CD4-positive, alpha-beta T cell (primary cell): ENCODE data around the gene IL4I1. TPM values are rescaled to one million over a fixed set of nuclear protein-coding genes. Genes with fewer than 3 reads are reported as not detected.
A peak's percentile ranks its signal among the peaks of the same experiment; 100 is the strongest.

Source experiments
- ATAC-seq: fragments of 200-7000 bp; cut with Tn5 transposase; one replicate; pipeline ENCODE4 v1.10.0; 2022; ENCODE audit warnings: mild to moderate bottlenecking; ENCODE audit not compliant: poor library complexity
- CTCF ChIA-PET: fragments of 350-600 bp; sonication (Branson Sonifier 250); formaldehyde crosslinking; loops from one replicate; lab custom pipeline; 2021; ENCODE audit warnings: antibody characterized with exemption, inconsistent platforms; lab: Charles Lee
- POLR2A ChIA-PET: fragments of 350-600 bp; sonication (Branson Sonifier 250); formaldehyde crosslinking; loops from one replicate; lab custom pipeline; 2021; ENCODE audit warnings: antibody characterized with exemption, inconsistent platforms; lab: Charles Lee
- DNase-seq, 14 experiments: peaks; one replicate each; pipeline ENCODE4 v3.0.0-alpha.2; 2013 to 2020; ENCODE audit warnings: mixed read lengths in 2 of 14
- H3K27ac ChIP-seq, 2 donors: one replicate each; pipeline versions ENCODE4 v1.5.1 to v1.7.0; 2013; ENCODE audit warnings: low read length in 2 of 2, low read depth in 1 of 2, mild to moderate bottlenecking in 1 of 2
- H3K27me3 ChIP-seq, 2 experiments: 1 replicate in 1 of 2; 2 replicates in 1 of 2; pipeline versions ENCODE4 v1.6.1 to v1.7.0; 2013; ENCODE audit warnings: low read length in 2 of 2, control low read depth in 1 of 2, mild to moderate bottlenecking in 1 of 2, moderate library complexity in 1 of 2; ENCODE audit not compliant: insufficient read depth in 2 of 2, control insufficient read depth in 1 of 2
- H3K36me3 ChIP-seq: one replicate; pipeline ENCODE4 v1.6.1; 2013; ENCODE audit warnings: low read length, control low read depth; ENCODE audit not compliant: insufficient read depth
- H3K4me1 ChIP-seq: one replicate; pipeline ENCODE4 v1.6.1; 2013; ENCODE audit warnings: low read length, control low read depth; ENCODE audit not compliant: insufficient read depth
- H3K4me3 ChIP-seq: one replicate; pipeline ENCODE4 v1.5.1; 2013; ENCODE audit warnings: mild to moderate bottlenecking, low read length, moderate library complexity
- H3K9me3 ChIP-seq, 2 experiments: 1 replicate in 1 of 2; 2 replicates in 1 of 2; pipeline versions ENCODE4 v1.6.1 to v1.7.0; 2013; ENCODE audit warnings: low read length in 2 of 2, mild to moderate bottlenecking in 2 of 2, control low read depth in 1 of 2, moderate library complexity in 1 of 2; ENCODE audit not compliant: control insufficient read depth in 1 of 2, insufficient read depth in 1 of 2
- H3K27ac Mint-ChIP-seq: one replicate; pipeline ENCODE4 v1.8.0; 2020; ENCODE audit warnings: mixed read lengths
- H3K27me3 Mint-ChIP-seq: one replicate; pipeline ENCODE4 v1.8.0; 2021; ENCODE audit warnings: mixed read lengths
- H3K36me3 Mint-ChIP-seq: one replicate; pipeline ENCODE4 v1.8.0; 2021; ENCODE audit warnings: low read depth, mixed read lengths
- H3K4me1 Mint-ChIP-seq: one replicate; pipeline ENCODE4 v1.8.0; 2021; ENCODE audit warnings: low read depth, mixed read lengths
- H3K4me3 Mint-ChIP-seq: one replicate; pipeline ENCODE4 v1.8.0; 2020; ENCODE audit warnings: mild to moderate bottlenecking, mixed read lengths
- H3K9me3 Mint-ChIP-seq: one replicate; pipeline ENCODE4 v1.8.0; 2020; ENCODE audit warnings: mixed read lengths
- intact Hi-C, 2 experiments: fragments of 100-400 bp; cut with DNase I in 1 of 2; cut with micrococcal nuclease in 1 of 2; formaldehyde crosslinking; loops; one replicate each; pipeline versions ENCODE4 v1.15.1 to v1.9.0; 2023 to 2025; cut with DNase I, micrococcal nuclease
- total RNA-seq, 174 experiments: library from RNA in 2 of 174; stranded (reverse) in 2 of 174; gene quantifications; one replicate each; pipeline ENCODE4 v1.2.3 and lab custom pipeline; 2021 to 2026
- TF ChIP-seq, protein P1 (sequence below): fragments of 200-600 bp; IDR thresholded peaks from one replicate; pipeline ENCODE4 v1.8.0; 2022; ENCODE audit warnings: antibody characterized with exemption, mild to moderate bottlenecking

IL4I1 gene
- total RNA-seq, 2 experiments from 2014 or later = 4.7 to 5.4 TPM

DNA sequence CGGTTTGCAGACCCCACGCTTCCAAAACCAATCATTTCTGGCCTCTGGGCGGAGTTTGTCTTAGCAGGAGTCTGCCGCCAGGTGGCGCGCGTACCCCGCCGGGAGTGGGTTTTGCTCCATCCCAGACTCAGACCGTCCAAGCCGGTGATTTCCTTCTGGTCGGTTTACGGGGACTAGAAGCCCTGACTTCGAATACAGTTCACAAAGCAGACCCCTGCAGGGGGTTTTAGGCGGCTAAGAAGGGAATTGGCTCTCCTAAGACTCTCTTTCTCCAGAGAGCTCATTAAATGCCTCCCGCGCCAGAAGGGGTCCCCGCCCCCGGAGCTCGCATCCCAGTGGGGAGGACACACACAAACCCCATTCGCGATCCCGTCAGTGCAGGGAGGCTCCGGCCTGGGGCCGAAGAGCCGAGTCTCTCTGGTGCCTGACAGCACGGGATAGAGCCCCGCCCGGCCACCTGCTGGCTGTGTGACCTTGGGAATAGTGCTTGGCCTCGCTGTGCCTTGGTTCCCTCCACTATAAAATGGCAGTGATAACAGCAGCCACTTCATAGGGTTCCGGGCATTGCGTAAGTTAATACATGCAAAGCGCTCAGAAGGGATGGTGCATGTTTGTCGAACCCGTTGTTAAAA, 41.2 kb upstream of the IL4I1 start:
- no peak overlapping the region for H3K27ac ChIP-seq
- H3K27me3 Mint-ChIP-seq = no peaks in the 10 kb centered on the region
- no peaks in the 10 kb centered on the region for H3K9me3 Mint-ChIP-seq
- intact Hi-C loops = loop anchor here (1.0 kb wide), 1 partner anchor 45 kb away; no protein-coding TSS in a partner anchor
- peaks cover 18% of the 10 kb centered on the region for H3K4me1 Mint-ChIP-seq
- TF ChIP-seq, protein P1, sequence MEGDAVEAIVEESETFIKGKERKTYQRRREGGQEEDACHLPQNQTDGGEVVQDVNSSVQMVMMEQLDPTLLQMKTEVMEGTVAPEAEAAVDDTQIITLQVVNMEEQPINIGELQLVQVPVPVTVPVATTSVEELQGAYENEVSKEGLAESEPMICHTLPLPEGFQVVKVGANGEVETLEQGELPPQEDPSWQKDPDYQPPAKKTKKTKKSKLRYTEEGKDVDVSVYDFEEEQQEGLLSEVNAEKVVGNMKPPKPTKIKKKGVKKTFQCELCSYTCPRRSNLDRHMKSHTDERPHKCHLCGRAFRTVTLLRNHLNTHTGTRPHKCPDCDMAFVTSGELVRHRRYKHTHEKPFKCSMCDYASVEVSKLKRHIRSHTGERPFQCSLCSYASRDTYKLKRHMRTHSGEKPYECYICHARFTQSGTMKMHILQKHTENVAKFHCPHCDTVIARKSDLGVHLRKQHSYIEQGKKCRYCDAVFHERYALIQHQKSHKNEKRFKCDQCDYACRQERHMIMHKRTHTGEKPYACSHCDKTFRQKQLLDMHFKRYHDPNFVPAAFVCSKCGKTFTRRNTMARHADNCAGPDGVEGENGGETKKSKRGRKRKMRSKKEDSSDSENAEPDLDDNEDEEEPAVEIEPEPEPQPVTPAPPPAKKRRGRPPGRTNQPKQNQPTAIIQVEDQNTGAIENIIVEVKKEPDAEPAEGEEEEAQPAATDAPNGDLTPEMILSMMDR = peak; percentile 98
- H3K36me3 Mint-ChIP-seq = no peaks in the 10 kb centered on the region
- H3K27ac Mint-ChIP-seq = no peak overlapping the region
- peaks cover 19% of the 10 kb centered on the region for H3K4me1 ChIP-seq
- peak; percentile 53 to 87 (median 72) for DNase-seq
- ChIA-PET POLR2A (interaction anchor here (1.3 kb wide), 1 partner anchor 87 kb away, joined by 3 read pairs; the partner anchor contains the start of gene PTOV1), CTCF (interaction anchor here (0.6 to 2.2 kb wide), 6 partner anchors 12 to 198 kb away, joined by 3 to 10 read pairs (median 4); no protein-coding TSS in a partner anchor)
- H3K4me3 Mint-ChIP-seq = no peak overlapping the region
- peak; percentile 73 for ATAC-seq
- H3K9me3 ChIP-seq = no peaks in the 10 kb centered on the region
- peak overlapping the region; percentile 20 for H3K4me3 ChIP-seq
- H3K36me3 ChIP-seq = no peaks in the 10 kb centered on the region
- H3K27me3 ChIP-seq = no peaks in the 10 kb centered on the region

DNA sequence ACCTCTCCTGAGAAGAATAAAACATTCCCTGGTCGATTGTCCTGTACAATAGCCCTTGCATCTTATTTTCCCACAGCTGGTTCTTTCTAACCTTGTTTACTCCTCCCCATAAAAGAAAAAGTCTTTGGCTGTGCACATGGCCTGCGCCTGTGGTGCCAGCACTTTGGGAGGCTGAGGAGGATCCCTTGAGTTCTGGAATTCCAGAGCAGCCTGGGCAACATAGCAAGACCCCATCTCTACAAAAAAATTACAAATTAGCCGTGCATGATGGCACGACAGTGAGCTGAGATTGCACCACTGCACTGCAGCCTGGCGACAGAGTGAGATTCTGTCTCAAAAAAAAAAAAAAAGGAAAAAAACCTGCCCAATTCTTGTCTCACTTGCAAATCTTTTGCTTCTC, 39.9 kb upstream of the IL4I1 start:
- intact Hi-C loops = no loop called here
- H3K9me3 Mint-ChIP-seq = no peaks in the 10 kb centered on the region
- Histone ChIP-seq H3K27ac (no peak overlapping the region), H3K4me1 (peaks cover 27% of the 10 kb centered on the region), H3K9me3 (no peaks in the 10 kb centered on the region), H3K36me3 (no peaks in the 10 kb centered on the region), H3K27me3 (no peaks in the 10 kb centered on the region), H3K4me3 (no peak overlapping the region)
- no peaks in the 10 kb centered on the region for H3K27me3 Mint-ChIP-seq
- H3K4me1 Mint-ChIP-seq = peaks cover 29% of the 10 kb centered on the region
- POLR2A ChIA-PET = no interaction called here
- H3K36me3 Mint-ChIP-seq = no peaks in the 10 kb centered on the region
- CTCF ChIA-PET = interaction anchor here (0.7 to 2.2 kb wide), 2 partner anchors 47 to 50 kb away, joined by 3 to 10 read pairs; no protein-coding TSS in a partner anchor
- TF ChIP-seq, protein P1 = no peak
- ATAC-seq (no peak), DNase-seq (no peak)
- no peak overlapping the region for H3K27ac Mint-ChIP-seq
- peak overlapping the region; percentile 8 for H3K4me3 Mint-ChIP-seq

DNA sequence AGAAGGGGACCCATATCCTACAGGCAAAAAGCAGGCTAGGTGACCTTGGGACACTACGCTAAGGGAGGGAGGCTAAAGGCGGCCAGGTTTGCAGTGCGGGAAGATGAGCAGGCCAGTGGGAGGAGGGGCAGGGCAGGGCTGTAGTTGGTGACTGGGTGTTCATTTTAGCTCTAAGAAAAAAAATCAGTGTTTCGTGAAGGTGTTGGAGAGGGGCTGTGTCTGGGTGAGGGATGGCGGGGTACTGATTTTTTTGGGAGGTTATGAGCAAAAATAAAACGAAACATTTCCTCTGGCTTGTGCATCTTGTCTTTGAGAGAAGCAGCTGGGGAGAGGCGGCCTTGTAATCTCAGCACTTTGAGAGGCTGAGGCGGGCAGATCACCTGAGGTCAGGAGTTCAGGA, 37.0 kb upstream of the IL4I1 start:
- no peak overlapping the region for H3K27ac ChIP-seq
- no peaks in the 10 kb centered on the region for H3K27me3 ChIP-seq
- no peak overlapping the region for H3K4me3 Mint-ChIP-seq
- no peak overlapping the region for H3K27ac Mint-ChIP-seq
- peaks cover 5% of the 10 kb centered on the region for H3K27me3 Mint-ChIP-seq
- ChIA-PET POLR2A (no interaction called here), CTCF (no interaction called here)
- no peaks in the 10 kb centered on the region for H3K36me3 ChIP-seq
- H3K4me1 Mint-ChIP-seq = peaks cover 43% of the 10 kb centered on the region
- no peaks in the 10 kb centered on the region for H3K9me3 Mint-ChIP-seq
- H3K36me3 Mint-ChIP-seq = peaks cover 14% of the 10 kb centered on the region
- DNase-seq (no peak), ATAC-seq (no peak)
- TF ChIP-seq, protein P1 = no peak
- H3K4me1 ChIP-seq = peaks cover 51% of the 10 kb centered on the region
- intact Hi-C loops = loop anchor here (5.0 kb wide), 2 partner anchors 36 to 579 kb away; partner anchors contain the start of genes ASPDH (in 1 of the 2), IL4I1 (in 1 of the 2) and JOSD2 (in 1 of the 2)
- peaks cover 0 to 4% of the 10 kb centered on the region in 2 experiments for H3K9me3 ChIP-seq
- no peak overlapping the region for H3K4me3 ChIP-seq
